HG02884 (cell line): ENCODE results near the gene BAHD1.

Experiments used
- ATAC-seq: cut with Tn5 transposase; IDR thresholded peaks from one replicate; pipeline ENCODE4 v1.9.1; 2021; ENCODE audit warnings: mild to moderate bottlenecking, moderate library complexity; ENCODE audit not compliant: unreplicated experiment

BAHD1 gene

GRCh38 chr15:40440743-40441564, at the start of gene BAHD1:
Gene BAHD1 (plus strand): TSS chr15:40440953. CDS start chr15:40458465, 17,512 bp downstream.
- ATAC-seq = peak; percentile 79

DNA sequence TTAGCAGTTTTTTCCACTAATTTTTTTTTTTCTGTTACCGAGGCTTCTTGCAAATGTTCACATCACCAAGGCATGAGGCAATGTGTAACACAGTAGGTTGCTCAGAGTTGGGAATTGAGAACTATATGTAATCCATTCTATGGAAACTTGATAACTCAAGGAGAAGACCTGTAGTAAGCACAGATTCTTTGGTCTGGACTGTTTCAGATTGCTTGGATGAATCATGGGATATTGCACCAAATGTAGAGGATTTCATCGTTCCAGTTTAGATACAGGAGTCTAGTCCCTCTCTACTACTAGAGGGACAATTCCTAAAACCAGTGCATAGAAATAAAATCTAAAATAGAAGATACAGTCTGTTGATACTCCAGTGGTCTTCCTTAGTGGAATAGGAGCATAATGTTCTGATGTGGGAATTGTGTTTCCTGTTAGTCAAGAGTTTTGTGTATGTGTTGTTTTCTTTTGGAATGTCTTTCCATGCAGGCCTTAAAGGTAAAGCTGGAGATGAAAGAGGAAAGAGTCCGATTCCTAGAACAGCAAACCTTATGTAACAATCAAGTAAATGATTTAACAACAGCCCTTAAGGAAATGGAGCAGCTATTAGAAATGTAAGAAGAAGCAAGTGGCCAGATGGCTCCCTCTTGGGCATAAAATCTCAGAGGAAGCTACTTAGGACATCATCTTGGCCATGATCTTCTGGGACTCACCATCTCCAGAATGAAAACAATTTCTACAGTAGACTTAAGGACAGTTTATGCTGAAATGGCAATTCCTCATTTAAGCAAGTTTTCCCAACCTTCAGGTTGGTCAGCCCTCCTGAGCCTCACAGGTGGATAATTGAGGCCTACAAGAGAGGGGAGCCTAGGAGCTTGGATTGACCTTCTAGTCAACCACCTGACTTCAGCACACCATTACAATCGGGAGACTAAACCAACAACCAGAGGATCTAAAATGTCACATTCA, 47.5 kb upstream of the BAHD1 start:
- no peak for ATAC-seq

GRCh38 chr15:40397688-40398412, 42.9 kb upstream of the BAHD1 start:
- ATAC-seq = no peak

DNA sequence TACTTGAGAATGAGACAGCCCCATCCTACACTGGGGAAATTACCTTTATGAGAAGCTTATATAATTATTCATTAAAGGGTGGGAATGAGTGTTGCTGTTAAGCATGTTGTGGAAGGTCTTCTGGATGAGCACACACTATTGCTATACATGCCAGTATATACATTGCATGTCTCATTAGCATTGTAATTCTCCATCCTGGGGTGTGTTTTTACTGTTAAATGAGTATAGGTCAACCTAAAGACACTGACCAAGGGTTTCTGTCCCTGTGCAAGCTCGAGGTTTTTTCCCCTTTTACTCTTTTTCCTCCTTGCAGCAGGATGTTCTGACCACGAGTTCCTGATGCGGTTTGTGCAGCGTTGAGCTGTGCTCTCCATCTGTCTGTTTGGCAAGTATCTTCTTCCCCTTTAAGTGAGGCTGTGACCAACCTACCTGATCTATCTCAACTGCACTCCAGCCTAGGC, 42.3 kb upstream of the BAHD1 start:
- ATAC-seq = peak; percentile 75

- no peak for ATAC-seq
Measured at GRCh38 chr15:40399370-40399769, 41.4 kb upstream of the BAHD1 start.

DNA sequence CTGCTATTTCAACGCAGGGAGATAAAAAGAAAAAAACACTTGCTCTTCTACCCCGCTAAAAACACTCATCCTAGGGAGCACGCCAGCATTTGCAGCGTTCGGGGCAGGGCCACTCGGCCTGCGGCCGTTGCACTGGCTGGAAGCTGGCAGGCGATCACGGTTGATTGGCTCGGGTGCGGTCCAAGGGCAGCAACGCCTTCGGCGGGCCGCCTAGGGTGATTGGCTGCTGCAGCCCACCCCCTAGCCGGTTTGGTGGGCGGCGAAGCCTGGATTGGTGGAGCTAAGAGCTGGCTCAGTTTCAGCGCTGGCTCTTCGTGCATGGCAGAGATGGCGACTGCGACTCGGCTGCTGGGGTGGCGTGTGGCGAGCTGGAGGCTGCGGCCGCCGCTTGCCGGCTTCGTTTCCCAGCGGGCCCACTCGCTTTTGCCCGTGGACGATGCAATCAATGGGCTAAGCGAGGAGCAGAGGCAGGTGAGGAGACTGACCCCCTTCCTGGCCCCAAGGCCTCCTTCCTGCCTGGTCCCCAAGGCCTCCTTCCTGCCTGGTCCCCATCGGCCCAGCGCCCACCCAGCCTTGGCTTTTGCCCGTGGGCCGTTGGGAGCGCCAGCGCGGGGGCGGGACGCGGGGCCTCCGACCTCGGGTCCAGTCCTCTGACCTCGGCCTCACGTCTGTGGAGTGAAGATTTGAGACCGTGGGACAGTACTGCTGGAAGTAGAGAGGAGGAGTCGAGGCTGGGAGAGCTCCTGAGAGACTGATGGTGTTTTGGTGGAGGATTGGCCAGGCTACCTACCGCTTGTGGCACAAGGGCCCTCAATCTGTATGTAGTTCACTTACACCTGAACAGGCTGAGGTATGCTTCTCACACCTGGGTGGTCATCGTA, 35.0 kb upstream of the BAHD1 start, which contains the start of gene IVD:
TSS of gene IVD (plus strand) at position 295 of the 881 bp plus-strand sequence. CDS start at position 328, 33 bp downstream.
- ATAC-seq = peak; percentile 83

DNA sequence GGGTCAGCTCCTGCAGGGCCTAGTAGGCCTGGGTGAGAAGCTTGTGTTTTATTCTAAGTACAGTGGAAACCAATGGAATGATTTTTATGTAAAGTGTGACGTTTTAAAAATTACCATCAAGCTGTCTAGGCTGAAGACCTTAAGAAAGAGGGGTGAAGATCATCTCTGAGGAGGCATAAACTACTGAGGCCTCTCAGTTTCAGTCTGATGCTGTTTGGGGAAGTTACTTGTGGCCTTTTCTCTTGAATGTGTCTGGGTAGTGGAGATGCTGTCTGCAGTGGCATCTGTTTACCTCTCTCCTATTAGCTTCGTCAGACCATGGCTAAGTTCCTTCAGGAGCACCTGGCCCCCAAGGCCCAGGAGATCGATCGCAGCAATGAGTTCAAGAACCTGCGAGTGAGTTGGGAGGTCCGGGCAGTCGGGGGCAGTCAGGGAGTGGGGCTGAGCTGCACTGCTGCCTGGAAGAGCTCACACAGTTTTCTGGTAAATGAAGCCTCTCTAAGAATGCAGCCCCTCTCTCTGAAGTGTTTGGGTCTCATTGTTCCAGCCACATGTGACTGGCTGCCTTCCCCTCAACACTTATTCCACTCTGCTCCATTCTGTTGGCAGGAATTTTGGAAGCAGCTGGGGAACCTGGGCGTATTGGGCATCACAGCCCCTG, 33.3 kb upstream of the BAHD1 start:
- ATAC-seq = peak; percentile 61

DNA sequence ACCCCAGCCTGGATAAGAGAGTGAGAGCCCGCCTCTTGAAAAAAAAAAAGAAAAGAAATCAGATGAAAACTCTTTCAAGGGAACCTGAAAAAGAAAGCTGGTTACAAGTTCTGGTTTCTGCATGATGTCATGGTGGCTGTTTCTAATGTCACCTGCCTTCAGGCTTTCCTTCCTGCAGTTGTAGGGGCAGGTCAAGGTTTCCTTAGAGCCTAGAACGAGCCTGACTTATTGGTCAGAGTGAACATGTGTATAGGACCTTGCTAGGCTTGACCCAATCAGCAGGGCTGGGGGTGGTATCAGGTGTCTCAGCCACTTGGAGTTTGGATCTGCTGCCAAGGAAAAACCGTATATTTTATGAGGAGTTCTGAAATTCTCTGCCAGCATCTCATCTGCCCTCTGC, 31.4 kb upstream of the BAHD1 start:
- no peak for ATAC-seq

DNA sequence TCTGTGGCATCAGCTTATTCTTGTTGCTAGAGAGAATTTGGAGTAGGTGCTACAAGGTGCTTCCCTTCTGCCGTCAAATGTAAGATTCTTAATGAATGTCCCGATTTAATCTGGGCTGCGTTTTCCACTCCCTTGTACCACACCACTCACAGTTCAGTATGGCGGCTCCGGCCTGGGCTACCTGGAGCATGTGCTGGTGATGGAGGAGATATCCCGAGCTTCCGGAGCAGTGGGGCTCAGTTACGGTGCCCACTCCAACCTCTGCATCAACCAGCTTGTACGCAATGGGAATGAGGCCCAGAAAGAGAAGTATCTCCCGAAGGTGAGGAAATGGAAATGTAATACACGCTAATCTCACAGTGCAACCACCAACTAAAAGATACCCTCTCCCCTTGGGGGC, 30.3 kb upstream of the BAHD1 start:
- no peak for ATAC-seq

DNA sequence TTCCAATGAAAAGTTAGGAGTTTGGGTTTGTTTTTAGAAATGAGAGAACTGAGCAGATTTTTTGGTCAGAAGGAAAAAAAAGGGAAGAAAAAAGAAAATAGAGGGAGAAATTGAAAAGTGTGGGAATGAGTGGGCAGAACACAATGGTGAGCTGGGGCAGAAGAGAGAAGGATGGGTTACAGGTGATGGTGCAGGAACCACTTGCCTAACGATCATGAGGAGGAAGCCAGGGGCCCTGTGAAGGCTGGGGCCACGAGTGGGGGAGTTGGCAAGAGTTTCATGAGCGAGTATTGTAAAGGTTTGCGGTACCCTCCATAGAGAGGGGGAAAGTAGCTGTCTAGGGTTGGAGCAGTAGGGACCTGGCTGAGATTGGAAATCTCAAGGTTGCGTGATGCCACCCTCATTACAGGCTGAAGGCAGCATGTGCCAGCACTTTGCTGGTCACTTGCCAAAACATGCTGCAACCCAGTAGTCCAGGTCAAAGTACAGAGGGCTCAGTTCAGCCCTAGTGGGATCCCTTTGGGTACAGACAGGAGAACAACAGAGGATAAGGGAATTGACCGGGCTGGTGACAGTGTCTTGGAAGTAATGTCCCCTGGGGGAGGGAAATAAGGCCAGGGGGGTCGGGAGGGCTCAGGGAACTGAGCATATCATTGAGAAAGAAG, 28.5 kb upstream of the BAHD1 start:
- no peak for ATAC-seq

DNA sequence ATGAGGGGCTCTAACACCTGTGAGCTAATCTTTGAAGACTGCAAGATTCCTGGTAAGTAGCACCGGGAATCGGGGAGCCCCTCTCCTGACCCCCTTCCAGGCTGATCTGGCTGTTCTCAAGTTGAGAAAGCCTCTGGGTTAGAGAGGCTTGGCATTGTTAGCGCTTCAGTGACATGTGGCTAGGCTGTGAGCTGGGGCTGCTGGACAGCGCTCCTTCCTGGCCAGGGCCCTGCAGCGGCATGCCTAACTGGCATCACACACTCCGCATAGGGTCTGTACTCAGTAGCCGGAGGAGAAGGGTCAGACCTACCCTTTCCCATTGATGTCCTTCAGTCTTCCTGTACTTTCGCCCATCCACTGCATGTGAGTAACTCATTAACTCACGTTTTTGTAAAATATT, 27.7 kb upstream of the BAHD1 start:
- ATAC-seq = no peak

- no peak for ATAC-seq
Measured at GRCh38 chr15:40414816-40415215, 25.9 kb upstream of the BAHD1 start.

- no peak for ATAC-seq
Measured at GRCh38 chr15:40415226-40415625, 25.5 kb upstream of the BAHD1 start.

GRCh38 chr15:40416056-40416455, 24.7 kb upstream of the BAHD1 start:
- ATAC-seq = no peak

DNA sequence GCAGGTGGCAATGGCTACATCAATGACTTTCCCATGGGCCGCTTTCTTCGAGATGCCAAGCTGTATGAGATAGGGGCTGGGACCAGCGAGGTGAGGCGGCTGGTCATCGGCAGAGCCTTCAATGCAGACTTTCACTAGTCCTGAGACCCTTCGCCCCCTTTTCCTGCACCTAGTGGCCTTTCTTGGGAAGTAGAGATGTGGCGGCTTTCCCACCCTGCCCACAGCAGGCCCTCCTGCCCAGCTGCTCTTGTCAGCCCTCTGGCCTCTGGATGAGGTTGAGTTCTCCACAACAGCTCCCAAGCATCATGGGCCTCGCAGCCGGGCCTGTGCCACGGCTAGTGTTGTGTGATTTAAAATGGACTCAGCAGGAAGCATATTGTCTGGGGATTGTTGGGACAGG, 22.6 kb upstream of the BAHD1 start:
- no peak for ATAC-seq

GRCh38 chr15:40420071-40420713, 20.6 kb upstream of the BAHD1 start:
- ATAC-seq = no peak

- ATAC-seq = no peak
Measured at GRCh38 chr15:40420793-40421192, 20.0 kb upstream of the BAHD1 start.
